HepG2 (cell line): ENCODE measurements around the gene ESRP2. TPM values are rescaled to one million over a fixed set of nuclear protein-coding genes. Genes with fewer than 3 reads are reported as not detected.

ENCODE experiments used
- ATAC-seq: fragments of 200-7000 bp; cut with Tn5 transposase; 3 replicates; pipeline ENCODE4 v1.9.1; 2020; ENCODE audit warnings: mild to moderate bottlenecking, moderate library complexity
- BruUV-seq: library from RNA; stranded (reverse); fragments of 400-500 nt; replicated peaks from 2 replicates; lab custom pipeline; 2021; lab: Mats Ljungman, UMichigan
- CTCF ChIA-PET: fragments of 300-600 bp; formaldehyde crosslinking; extraction: SDS; loops from one replicate; lab custom pipeline; 2021; ENCODE audit warnings: low total read pairs, inconsistent platforms, low intra/inter-chr PET ratio; lab: Yijun Ruan, JAX
- POLR2A ChIA-PET: fragments of 350-600 bp; sonication (Branson Sonifier 250); formaldehyde crosslinking; loops from one replicate; lab custom pipeline; 2020; ENCODE audit warnings: antibody characterized with exemption, inconsistent platforms; lab: Yijun Ruan, JAX
- DNase-seq: peaks from one replicate; pipeline ENCODE4 v3.0.0-alpha.2; 2015; ENCODE audit warnings: low spot score
- FAIRE-seq: peaks from 3 replicates; lab custom pipeline; 2011; peaks lifted over from hg19 to GRCh38; lab: Jason Lieb, UNC
- H2AFZ ChIP-seq: one replicate; pipeline ENCODE4 v1.6.1; 2011; ENCODE audit warnings: low read length, inconsistent platforms
- H3K27ac ChIP-seq: fragments of 300-600 bp; 3 replicates; pipeline ENCODE4 v1.8.0; 2011; ENCODE audit warnings: mixed run types, mild to moderate bottlenecking, mixed read lengths, low read length, inconsistent platforms; ENCODE audit not compliant: insufficient read depth; ENCODE audit errors: extremely low read length
- H3K27me3 ChIP-seq, 2 experiments: fragments of 200-600 bp in 1 of 2; 2 replicates in 1 of 2; 3 replicates in 1 of 2; pipeline versions ENCODE4 v1.6.0 to v1.8.0; 2011; ENCODE audit warnings: low read length in 2 of 2, mild to moderate bottlenecking in 2 of 2, moderate library complexity in 2 of 2, inconsistent platforms in 1 of 2; ENCODE audit not compliant: insufficient read depth in 2 of 2, control insufficient read depth in 1 of 2
- H3K36me3 ChIP-seq, 2 experiments: fragments of 200-600 bp in 1 of 2; replicated peaks in 1 of 2; 2 replicates in 1 of 2; 3 replicates in 1 of 2; pipeline versions ENCODE4 v1.5.1 to v1.8.0; 2011; ENCODE audit warnings: low read length in 2 of 2, inconsistent platforms in 1 of 2; ENCODE audit not compliant: insufficient read depth in 2 of 2, control insufficient read depth in 1 of 2
- H3K4me1 ChIP-seq: 2 replicates; pipeline ENCODE4 v1.5.1; 2012; ENCODE audit warnings: low read length, inconsistent platforms; ENCODE audit not compliant: insufficient read depth
- H3K4me2 ChIP-seq: 2 replicates; pipeline ENCODE4 v1.6.0; 2011; ENCODE audit warnings: low read depth, low read length, inconsistent platforms
- H3K4me3 ChIP-seq, 3 experiments: fragments of 200-600 bp in 1 of 3; sonication (generic), shearing (Covaris generic) in 1 of 3; replicated peaks in 1 of 3; 2 replicates each; pipeline ENCODE4 v1.5.1; 2011 to 2016; ENCODE audit warnings: low read length in 3 of 3, inconsistent platforms in 2 of 3, low read depth in 2 of 3, mild to moderate bottlenecking in 2 of 3, control low read depth in 1 of 3, mixed read lengths in 1 of 3; ENCODE audit not compliant: insufficient read depth in 1 of 3
- H3K79me2 ChIP-seq: one replicate; pipeline ENCODE4 v1.6.1; 2011; ENCODE audit warnings: low read length, inconsistent platforms; ENCODE audit not compliant: insufficient read depth
- H3K9ac ChIP-seq: 2 replicates; pipeline ENCODE4 v1.6.0; 2011; ENCODE audit warnings: mild to moderate bottlenecking, low read depth, low read length, inconsistent platforms; ENCODE audit not compliant: insufficient read depth
- H3K9me3 ChIP-seq: 2 replicates; pipeline ENCODE4 v1.5.1; 2012; ENCODE audit warnings: mild to moderate bottlenecking, low read length
- H4K20me1 ChIP-seq: 2 replicates; pipeline ENCODE4 v1.6.0; 2011; ENCODE audit warnings: inconsistent platforms, mild to moderate bottlenecking, low read length, moderate library complexity; ENCODE audit not compliant: insufficient read depth
- AGO2 ChIP-seq: fragments of 200-400 bp; formaldehyde crosslinking; optimal IDR thresholded peaks from 2 replicates; pipeline ENCODE3; 2017; ENCODE audit warnings: mild to moderate bottlenecking, low read depth, low read length, moderate library complexity
- HDAC1 ChIP-seq: sonication (generic); formaldehyde crosslinking; IDR thresholded peaks from 2 replicates; pipeline ENCODE4 v1.5.1; 2020; ENCODE audit warnings: mild to moderate bottlenecking, missing genetic modification reagents
- KLF16 ChIP-seq, 2 experiments: sonication (generic) in 1 of 2; formaldehyde crosslinking in 1 of 2; IDR thresholded peaks; 2 replicates each; pipeline versions ENCODE4 v1.6.1 to v1.8.0; 2016 to 2023; ENCODE audit warnings: missing genetic modification reagents in 2 of 2, missing compliant biosample characterization in 1 of 2
- NFAT5 ChIP-seq: sonication (generic); formaldehyde crosslinking; IDR thresholded peaks from 2 replicates; pipeline ENCODE4 v1.4.0; 2020; ENCODE audit warnings: missing genetic modification reagents
- NONO ChIP-seq, 2 experiments: fragments of 450-650 bp in 1 of 2; sonication (generic) in 1 of 2; formaldehyde crosslinking in 1 of 2; IDR thresholded peaks in 1 of 2; conservative IDR thresholded peaks in 1 of 2; 2 replicates each; pipeline versions ENCODE4 v1.6.1 to v1.8.0; 2017 to 2022; ENCODE audit warnings: mild to moderate bottlenecking in 1 of 2, missing genetic modification reagents in 1 of 2, moderate library complexity in 1 of 2
- POLR2G ChIP-seq: fragments of 200-400 bp; formaldehyde crosslinking; IDR thresholded peaks from 2 replicates; pipeline ENCODE4 v1.6.1; 2018; ENCODE audit warnings: mild to moderate bottlenecking, low read depth, low read length, moderate library complexity
- RBM22 ChIP-seq: fragments of 200-400 bp; formaldehyde crosslinking; optimal IDR thresholded peaks from 2 replicates; pipeline ENCODE3; 2017; ENCODE audit warnings: mild to moderate bottlenecking, low read length, moderate library complexity
- SALL1 ChIP-seq: sonication (generic); formaldehyde crosslinking; IDR thresholded peaks from 2 replicates; pipeline ENCODE4 v1.8.0; 2022; ENCODE audit warnings: mild to moderate bottlenecking, missing genetic modification reagents
- ZBTB42 ChIP-seq: sonication (generic); formaldehyde crosslinking; IDR thresholded peaks from 2 replicates; pipeline ENCODE4 v1.5.0; 2020; ENCODE audit warnings: mild to moderate bottlenecking, missing genetic modification reagents
- ZNF33B ChIP-seq: sonication (generic); formaldehyde crosslinking; IDR thresholded peaks from 2 replicates; pipeline ENCODE4 v1.5.1; 2020; ENCODE audit warnings: mild to moderate bottlenecking, missing genetic modification reagents
- ZNF34 ChIP-seq: sonication (generic); formaldehyde crosslinking; IDR thresholded peaks from 2 replicates; pipeline ENCODE4 v1.4.0; 2020; ENCODE audit warnings: mild to moderate bottlenecking, missing genetic modification reagents, borderline replicate concordance
- ZNF614 ChIP-seq: IDR thresholded peaks from 2 replicates; pipeline ENCODE4 v1.6.1; 2018; ENCODE audit warnings: missing biosample characterization, missing genetic modification reagents, inconsistent platforms, borderline replicate concordance
- ZNF652 ChIP-seq: IDR thresholded peaks from 2 replicates; pipeline ENCODE4 v1.6.1; 2016; ENCODE audit warnings: low read depth, borderline replicate concordance
- WGBS: methylation state at CpG from one replicate; pipeline ENCODE4 v1.1.6; 2017; ENCODE audit warnings: low lambda C conversion rate; 5-methylcytosine and 5-hydroxymethylcytosine counted together
- in situ Hi-C: cut with HindIII; loops from 2 replicates; pipeline ENCODE4 v1.10.0; 2017; ENCODE audit warnings: low pct_unique_long_range_greater_than_20kb; ENCODE audit not compliant: extremely low pct_ligation_motif_present
- intact Hi-C: fragments of 100-400 bp; cut with micrococcal nuclease; formaldehyde crosslinking; loops from one replicate; pipeline ENCODE4 v1.10.0; 2022; ENCODE audit not compliant: unreplicated experiment
- polyA plus RNA-seq, 8 experiments: library from polyadenylated mRNA; depleted of rRNA in 3 of 8; stranded (reverse) in 7 of 8; unstranded in 1 of 8; fragments of >200 nt; fragmentation: Illumina TruSeq in 4 of 8; extraction: Trizol in 4 of 8; gene quantifications; 2 replicates each; pipeline versions ENCODE4 v1.2.1 to v1.2.3, GENCODE V29; 2011 to 2016; ENCODE audit warnings: low read depth in 4 of 8, missing spikeins in 1 of 8, mixed read lengths in 1 of 8; ENCODE audit not compliant: insufficient read depth in 1 of 8
- total RNA-seq, 5 experiments: library from RNA; depleted of rRNA; stranded (reverse); fragments of >200 nt; fragmentation: Illumina TruSeq; extraction: Trizol; gene quantifications; 2 replicates each; pipeline ENCODE4 v1.2.3, GENCODE V29; 2016; ENCODE audit warnings: low read depth in 1 of 5
- TF ChIP-seq, protein P1 (sequence below): sonication (generic); formaldehyde crosslinking; IDR thresholded peaks from 2 replicates; pipeline ENCODE4 v1.5.0; 2020; ENCODE audit warnings: mild to moderate bottlenecking, missing genetic modification reagents

The ESRP2 gene
- total and polyA plus RNA-seq, 2 of the 13 experiments (the other 11 are each of a cell fraction or from before 2014, with no cell fraction given) = 21.1 to 32.4 TPM

- no peak overlapping the region for H3K9ac ChIP-seq
- no TSS peak for BruUV-seq
These were observed 5.0 kb downstream of the ESRP2 start for GRCh38 chr16:68230956-68231355.

DNA sequence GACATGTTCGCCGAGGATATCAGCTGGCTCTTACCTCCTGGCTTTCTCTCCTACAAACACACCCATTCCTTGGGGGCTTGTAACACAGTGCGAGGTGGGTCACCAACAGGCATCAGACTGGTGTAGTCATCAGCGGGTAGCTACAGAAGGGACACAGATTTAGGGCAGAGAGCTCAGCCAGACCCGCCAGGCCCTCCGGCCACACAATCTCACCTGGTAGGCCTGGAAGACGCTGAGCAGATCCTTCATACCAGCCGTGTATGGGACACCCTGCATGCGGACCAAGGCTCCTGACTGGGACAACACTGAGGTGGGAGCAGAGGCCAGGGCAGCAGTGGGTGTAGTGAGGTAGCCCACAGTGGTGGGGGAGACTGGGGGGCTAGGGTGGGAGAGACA, 5.8 kb downstream of the ESRP2 start:
- intact Hi-C loops = no loop called here
- Histone ChIP-seq H3K4me2 (no peak overlapping the region), H3K36me3 (peaks cover 39 to 77% of the 10 kb centered on the region in 2 experiments), H3K4me3 (no peak overlapping the region), H2AFZ (no peak overlapping the region), H4K20me1 (peaks cover 44% of the 10 kb centered on the region), H3K79me2 (peaks cover 19% of the 10 kb centered on the region), H3K4me1 (peaks cover 42% of the 10 kb centered on the region), H3K27ac (no peak overlapping the region), H3K9ac (no peak overlapping the region), H3K9me3 (no peaks in the 10 kb centered on the region), H3K27me3 (no peaks in the 10 kb centered on the region; a peak in 1 of 5 replicates)
- in situ Hi-C loops = loop anchor here (10.0 kb wide), 1 partner anchor 145 kb away; the partner anchor contains the start of gene NFATC3
- DNase-seq (no peak), FAIRE-seq (no peak), ATAC-seq (no peak)
- CTCF ChIA-PET = interaction anchor here (0.8 to 1.3 kb wide), 2 partner anchors 189 to 237 kb away, joined by 3 read pairs; no protein-coding TSS in a partner anchor
- WGBS = 100% methylated on average over 8 of the region's 9 CpGs
- POLR2A ChIA-PET = interaction anchor here (0.7 to 1.5 kb wide), 5 partner anchors 27 to 179 kb away, joined by 3 to 5 read pairs (median 3); no protein-coding TSS in a partner anchor
- BruUV-seq = no TSS peak
- TF ChIP-seq, protein P1, sequence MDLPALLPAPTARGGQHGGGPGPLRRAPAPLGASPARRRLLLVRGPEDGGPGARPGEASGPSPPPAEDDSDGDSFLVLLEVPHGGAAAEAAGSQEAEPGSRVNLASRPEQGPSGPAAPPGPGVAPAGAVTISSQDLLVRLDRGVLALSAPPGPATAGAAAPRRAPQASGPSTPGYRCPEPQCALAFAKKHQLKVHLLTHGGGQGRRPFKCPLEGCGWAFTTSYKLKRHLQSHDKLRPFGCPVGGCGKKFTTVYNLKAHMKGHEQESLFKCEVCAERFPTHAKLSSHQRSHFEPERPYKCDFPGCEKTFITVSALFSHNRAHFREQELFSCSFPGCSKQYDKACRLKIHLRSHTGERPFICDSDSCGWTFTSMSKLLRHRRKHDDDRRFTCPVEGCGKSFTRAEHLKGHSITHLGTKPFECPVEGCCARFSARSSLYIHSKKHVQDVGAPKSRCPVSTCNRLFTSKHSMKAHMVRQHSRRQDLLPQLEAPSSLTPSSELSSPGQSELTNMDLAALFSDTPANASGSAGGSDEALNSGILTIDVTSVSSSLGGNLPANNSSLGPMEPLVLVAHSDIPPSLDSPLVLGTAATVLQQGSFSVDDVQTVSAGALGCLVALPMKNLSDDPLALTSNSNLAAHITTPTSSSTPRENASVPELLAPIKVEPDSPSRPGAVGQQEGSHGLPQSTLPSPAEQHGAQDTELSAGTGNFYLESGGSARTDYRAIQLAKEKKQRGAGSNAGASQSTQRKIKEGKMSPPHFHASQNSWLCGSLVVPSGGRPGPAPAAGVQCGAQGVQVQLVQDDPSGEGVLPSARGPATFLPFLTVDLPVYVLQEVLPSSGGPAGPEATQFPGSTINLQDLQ (CRISPR knock-in tag) = 0 out of 2 replicates have a peak, but pooled peaks have one; percentile 27
- no peak for TF ChIP-seq NFAT5 (CRISPR knock-in tag)

More at GRCh38 chr16:68230956-68231355, 5.0 kb downstream of the ESRP2 start:
- intact Hi-C loops = no loop called here
- H3K9me3 ChIP-seq = no peaks in the 10 kb centered on the region
- TF ChIP-seq SALL1 (no peak), ZNF34 (CRISPR knock-in tag) (no peak), HDAC1 (CRISPR knock-in tag) (no peak), NONO (IDR thresholded peaks at IDR 0.05) (no peak), NONO (CRISPR knock-in tag; conservative IDR thresholded peaks at IDR 0.05) (peak; percentile 51; the same call in 1 of the 2 replicates), AGO2 (peak; percentile 29), ZNF33B (CRISPR knock-in tag) (no peak), POLR2G (peak; percentile 51; the same call in 1 of the 2 replicates), ZBTB42 (no peak), KLF16 (CRISPR knock-in tag; IDR thresholded peaks at IDR 0.05) (no peak), ZNF652 (CRISPR knock-in tag) (no peak), RBM22 (peak; percentile 84), ZNF614 (no peak)
- TF ChIP-seq, all 625 proteins: peak for 4
- Histone ChIP-seq H3K27ac (no peak overlapping the region), H3K27me3 (no peaks in the 10 kb centered on the region; a peak in 1 of 5 replicates), H4K20me1 (peaks cover 44% of the 10 kb centered on the region), H3K4me3 (no peak overlapping the region), H3K4me2 (no peak overlapping the region), H3K79me2 (peaks cover 25% of the 10 kb centered on the region), H3K4me1 (peaks cover 42% of the 10 kb centered on the region), H2AFZ (no peak overlapping the region), H3K36me3 (peaks cover 39 to 69% of the 10 kb centered on the region in 2 experiments)
- 96% methylated on average over 12 of the region's 12 CpGs for WGBS
- DNase-seq = no peak
- ChIA-PET POLR2A (interaction anchor here (0.9 to 1.5 kb wide), 3 partner anchors 27 to 180 kb away, joined by 3 to 5 read pairs (median 5); partner anchors contain the start of gene NFATC3), CTCF (no interaction called here)
- ATAC-seq = no peak
- in situ Hi-C loops = loop anchor here (10.0 kb wide), 1 partner anchor 146 kb away; the partner anchor contains the start of gene NFATC3
- FAIRE-seq = no peak
